NCI-H748 treated with DMSO at 0.1 percent for 48 hours (cell line): ENCODE measurements around the gene PLA2G6.
"Not testable (repeated sequence)": the region's sequence is repeated elsewhere in the genome, so short reads cannot be mapped to it uniquely, and the experiment has no call there.

Source experiments
- DNase-seq: peaks from one replicate; lab custom pipeline; 2025; lab: John Stamatoyannopoulos, UW

Gene PLA2G6

DNA sequence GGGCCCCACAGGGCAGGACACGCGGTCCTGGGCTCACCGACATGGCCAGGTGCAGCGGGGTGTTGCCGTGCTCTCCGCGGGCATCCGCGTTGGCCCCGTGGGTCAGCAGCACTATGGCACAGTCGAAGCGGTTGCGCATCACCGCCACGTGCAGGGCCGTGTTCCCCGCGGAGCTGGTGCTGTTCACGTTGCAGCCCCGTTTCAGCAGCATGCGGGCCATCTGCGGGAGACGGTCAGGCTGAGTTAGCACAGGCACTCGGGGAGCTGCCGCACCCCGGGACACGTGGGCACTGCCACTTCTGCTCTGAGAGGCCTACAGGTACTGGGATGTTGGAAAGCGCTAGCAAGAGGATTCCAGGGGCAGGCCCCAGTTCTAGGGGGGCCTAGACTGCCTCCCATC, 48.8 kb downstream of the PLA2G6 start:
- DNase-seq, result no peak

DNA sequence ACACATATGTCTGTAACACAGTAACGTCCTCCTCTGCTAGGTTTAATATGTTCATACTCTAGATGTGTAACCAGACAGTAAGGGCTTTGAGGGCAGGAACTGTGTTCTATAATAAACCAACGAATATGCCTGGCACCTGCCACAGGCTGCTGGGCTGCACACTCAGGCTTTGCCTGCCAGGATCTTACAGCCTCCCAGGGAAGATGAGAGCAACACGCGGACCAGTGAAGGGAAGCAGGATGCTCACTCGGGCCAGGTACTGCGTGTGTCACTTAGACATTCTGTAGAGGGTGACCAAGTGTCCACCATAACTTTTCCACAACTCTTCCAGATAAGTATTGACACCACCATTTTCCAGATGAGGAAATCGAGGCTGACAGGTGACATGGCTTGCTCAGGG, 49.5 kb downstream of the PLA2G6 start:
- no peak for DNase-seq

DNA sequence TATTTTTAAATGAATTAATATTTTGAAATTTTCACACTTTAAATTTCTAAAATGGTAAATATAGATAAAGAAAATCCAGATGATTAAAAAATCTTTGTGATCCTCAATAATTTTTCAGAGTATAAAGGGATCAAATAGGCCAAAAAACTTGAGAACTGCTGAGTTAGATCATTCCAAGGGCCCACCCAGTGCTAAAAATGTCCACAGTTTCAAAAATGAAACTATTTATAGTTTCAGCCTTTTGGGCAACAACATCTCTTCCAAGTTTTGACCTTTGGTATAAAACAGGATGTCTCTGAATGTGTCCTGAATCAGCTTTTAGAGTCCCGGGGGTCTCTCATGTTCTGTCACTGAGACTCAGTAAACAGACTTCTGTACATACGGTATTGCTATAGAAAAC, 50.2 kb downstream of the PLA2G6 start:
- DNase-seq, result no peak

DNA sequence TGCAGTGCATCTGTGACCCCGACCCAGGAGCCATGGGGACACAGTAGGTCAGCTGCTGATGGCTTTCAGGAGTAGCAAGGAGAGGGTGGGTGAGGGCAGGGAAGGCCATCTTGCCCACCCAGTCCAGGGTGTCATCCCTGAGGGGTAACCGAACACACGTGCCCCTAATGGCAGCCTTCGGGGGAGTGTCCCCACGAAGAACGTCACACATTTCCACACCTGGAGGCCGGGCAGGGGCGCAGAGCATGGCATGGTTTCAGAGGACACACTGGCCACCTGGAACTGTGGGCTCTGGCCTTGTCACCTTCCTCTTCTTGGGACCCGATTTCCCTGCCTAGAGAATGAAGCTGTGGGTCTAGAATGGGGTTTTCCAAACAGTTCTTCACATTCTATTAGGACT, 51.8 kb downstream of the PLA2G6 start:
- no peak for DNase-seq

DNA sequence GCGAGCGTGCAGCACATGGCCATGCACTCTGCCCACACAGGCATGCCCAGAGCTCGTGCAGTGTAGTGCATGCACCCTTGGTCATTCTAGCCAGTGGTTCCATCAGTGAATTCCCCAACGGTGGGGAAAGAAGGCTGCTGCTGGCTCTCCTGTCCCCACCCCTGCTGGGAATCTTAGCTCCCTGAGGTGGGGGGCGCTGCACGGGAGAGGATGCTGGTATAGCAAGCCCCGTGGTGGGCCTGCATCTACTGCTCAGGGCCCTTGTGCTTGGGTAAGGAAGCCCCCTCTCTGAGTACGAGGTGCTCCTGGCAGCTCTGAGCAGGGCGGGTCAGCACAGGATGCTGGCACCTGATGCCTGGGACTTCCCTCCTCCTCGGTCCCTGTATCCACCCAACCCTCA, 52.6 kb downstream of the PLA2G6 start:
- no peak for DNase-seq

DNA sequence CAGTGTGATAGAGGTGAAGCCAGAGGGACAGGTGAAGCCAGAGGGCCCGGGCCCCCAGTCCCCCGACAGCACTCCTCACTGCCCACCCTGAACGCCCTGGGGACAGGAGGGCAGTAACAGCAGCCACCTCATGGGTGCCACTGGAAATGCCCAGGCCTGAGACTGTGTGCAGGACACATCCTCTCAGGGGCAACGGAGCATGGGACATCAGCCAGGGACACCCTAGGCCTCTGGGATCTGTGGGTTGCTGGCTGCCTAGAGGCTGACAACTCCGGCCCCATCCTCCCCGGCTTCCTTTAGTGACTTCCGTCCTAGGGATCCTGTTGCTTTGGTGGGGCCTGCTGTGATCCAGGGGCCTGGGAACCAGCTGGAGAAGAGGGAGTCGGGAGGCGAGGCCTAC, 53.8 kb downstream of the PLA2G6 start:
- no peak for DNase-seq

DNA sequence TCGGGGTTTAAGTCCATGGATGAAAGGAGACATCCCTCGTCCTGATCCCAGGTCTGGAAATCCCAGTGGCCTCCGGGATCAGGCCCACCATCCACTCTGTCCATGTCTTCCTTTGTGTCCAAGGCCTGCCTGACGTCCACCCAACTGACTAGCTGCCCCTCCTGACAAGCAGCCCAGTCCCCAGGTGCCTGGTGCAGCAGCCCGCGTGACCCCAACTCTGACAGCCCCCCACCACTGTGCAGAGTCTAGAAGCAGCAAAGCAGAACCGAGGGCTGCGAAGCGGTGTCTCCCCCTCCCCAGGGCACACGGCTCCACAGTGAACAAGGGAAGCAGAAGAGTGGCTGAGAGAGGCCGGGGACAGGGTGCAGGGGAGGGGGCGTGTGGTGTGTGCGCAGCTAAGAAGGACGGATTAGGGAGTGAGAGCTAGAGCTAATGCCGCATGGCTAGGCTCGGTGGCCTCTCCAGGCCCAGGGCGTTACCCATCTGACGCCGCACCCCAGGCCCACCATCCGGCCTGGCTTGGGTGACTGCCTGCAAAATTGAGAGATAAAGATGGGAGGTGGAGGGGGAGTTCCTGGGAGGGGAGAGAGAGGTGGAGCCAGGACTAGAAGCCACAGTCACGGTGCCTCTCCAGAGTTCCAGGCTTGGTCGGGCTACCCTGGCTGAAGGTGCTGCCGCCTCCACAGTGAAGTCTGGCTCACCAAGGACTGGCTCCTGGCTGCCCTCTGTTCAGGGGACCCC, 54.5 kb downstream of the PLA2G6 start:
- DNase-seq, result no peak

DNA sequence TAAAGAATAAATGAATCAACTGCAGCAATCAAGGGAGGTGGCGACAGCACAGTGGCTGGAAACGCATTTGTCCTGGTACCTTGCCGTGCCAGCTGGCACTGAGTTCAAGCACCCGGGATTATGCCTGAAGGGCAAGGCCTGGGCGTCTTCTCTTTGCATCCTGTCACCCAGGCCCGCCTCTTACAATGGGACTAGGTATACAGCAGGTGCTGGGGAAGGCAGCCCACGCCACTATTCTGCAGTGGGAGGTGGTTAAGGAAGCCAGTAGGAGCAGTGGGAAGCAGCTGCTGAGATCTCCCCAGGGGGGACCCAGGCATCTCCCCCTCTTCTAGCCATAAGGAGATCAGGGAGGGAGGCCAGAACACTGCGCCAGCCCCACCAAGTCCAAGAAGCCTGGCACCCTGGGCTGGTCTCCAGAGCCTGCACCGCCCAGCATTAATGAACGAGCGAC, 55.9 kb downstream of the PLA2G6 start:
- DNase-seq, result no peak

DNA sequence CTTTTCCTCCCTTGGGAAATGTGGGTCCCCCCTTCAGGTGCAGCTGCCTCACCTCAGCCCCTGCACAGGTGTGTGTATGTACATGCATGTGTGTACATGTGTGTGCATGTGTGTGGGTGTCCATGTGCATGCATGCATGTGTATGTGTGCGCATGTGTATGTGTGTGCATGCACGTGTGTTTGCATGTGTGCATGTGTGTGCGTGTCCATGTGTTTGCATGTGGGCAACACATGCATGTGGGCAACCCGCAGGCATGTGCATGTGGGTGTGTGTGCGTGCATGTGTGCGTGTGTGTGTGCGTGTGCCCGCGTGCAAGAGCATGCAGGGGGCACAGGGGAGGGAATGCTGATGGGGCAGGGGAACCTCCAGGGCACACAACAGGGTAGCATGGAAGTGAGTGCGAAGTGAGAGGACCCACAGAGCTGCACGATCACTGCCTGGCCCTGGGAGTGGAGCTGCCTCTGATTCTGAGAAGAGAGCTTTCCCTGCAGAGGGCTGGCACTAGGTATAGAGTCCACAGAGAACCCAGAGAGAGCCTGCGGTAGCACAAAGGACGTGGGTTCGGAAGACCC, 56.5 kb downstream of the PLA2G6 start:
- DNase-seq, result no peak

DNA sequence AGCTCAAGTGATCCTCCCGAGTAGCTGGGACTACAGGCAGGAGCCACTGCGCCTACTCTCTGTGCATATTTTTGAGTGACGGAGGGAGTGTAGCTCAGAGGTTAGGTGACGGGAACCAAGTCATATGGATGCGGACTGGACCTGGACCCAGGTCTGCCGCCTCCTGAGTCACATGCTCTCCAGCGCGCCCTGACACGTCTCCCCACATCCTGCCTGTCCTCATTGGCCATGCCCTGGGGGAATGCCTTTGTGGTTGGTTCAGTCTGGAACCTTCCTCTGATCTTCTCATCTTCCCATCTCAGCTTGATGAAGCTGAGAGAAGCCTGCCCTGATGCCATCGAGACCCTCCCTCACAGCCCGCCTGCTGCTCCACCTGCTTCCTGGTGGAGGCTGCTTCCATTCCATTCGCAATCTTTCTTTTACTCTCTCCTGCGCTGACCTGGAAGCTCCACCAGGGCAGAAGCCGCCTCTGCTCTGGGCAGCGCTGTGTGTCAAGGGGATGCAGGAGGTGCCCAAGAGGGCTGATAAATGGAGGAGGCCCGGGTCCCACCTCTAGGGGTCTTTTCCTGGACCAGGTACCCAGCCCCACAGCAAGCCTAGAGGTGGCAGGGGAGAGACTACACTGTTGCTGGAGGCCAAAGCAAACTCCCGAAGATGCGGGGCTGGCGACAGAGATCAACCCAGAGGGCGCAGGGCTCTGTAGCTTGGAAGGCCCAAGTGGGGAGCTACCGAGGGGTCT, 57.2 kb downstream of the PLA2G6 start:
- DNase-seq, result no peak

DNA sequence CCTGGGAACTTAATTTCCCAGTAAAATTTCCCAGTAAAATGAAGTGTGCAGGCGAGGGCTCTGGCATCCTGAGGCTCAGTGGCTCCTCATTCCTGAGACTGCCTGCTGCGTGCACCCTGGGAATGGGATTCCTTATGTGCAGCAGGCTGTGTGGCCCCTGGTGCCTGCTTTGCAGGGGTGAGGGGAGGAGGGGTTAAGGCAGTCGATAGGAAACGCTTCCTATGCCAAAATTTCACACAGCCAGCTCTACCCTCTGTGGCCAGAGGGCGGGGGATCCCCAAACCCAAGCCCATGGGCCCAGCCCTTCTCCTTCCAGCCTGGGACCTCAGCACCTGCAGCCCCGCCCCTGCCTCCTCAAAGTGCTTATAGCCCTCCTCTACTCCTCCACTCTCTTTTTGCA, 59.0 kb downstream of the PLA2G6 start:
- no peak for DNase-seq

DNA sequence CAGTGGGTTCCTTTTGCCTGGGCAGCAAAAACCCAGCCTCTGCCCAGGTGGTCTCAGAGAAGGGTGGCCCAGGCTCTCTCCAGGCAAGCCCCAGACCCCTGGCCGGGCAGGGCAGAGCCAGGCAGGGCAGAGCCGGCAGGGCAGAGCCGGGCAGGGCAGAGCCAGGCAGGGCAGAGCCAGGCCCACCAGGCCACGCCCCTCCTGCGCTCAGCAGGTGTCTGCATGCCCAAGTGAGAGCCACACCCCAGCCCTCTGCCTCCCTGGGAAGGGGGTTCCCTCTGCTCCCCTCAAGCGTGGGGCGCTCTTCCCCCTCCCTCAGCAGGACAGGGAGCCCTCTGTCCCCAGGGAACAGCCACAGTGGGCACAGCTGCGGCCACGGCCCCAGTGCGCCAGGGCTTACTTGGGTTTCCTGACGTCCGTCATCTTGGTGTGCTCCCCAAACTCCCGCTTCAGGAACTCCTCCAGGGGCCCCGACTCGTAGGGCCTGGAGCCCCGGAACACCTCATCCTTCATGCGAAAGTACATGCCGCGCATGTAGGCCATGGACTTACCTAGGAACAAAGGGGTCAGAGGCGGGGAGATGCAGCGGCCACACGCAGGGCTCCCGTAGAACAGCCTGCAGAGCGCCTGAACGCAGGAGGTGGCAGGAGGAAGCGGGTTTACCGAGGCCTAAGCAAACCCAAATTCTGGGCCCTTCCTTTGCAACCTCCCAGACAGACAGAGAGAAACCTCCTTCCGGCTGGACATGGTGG, 61.1 kb downstream of the PLA2G6 start:
- DNase-seq, result no peak

DNA sequence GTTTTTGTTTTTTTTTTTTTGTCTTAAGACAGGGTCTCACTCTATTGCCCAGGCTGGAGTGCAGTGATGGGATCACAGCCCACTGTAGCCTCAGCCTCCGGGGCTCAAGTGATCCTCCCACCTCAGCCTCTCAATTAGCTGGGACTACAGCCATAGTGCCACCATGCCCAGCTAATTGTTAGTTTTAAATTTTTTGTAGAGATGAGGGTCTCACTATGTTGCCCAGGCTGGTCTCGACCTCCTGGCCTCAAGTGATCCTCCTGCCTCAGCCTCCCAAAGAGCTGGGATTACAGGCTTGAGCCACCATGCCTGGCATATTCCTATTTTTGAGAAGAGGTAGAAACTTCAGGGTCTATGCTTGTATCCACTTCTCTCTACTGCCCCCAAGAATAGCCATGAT, 62.9 kb downstream of the PLA2G6 start:
- not testable (repeated sequence) for DNase-seq

DNA sequence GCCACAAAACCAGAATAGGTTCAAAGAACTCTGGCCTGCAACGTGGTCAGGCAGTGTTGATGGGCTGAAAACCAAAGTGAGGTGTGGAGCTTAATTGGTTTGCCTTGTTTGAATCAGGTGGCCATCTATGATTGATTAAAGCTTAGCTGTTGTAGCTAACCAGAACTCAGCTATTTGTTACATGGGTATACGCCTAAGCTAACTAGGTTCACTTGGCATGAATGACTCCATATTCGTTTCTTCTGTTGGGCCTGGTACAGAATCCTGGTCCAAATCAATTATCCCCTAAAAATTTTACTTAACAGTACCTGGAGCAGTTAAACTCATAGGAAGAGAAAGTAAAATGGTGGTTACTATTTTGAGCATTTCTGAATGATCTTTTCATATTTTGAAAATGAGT, 63.4 kb downstream of the PLA2G6 start:
- no peak for DNase-seq

DNA sequence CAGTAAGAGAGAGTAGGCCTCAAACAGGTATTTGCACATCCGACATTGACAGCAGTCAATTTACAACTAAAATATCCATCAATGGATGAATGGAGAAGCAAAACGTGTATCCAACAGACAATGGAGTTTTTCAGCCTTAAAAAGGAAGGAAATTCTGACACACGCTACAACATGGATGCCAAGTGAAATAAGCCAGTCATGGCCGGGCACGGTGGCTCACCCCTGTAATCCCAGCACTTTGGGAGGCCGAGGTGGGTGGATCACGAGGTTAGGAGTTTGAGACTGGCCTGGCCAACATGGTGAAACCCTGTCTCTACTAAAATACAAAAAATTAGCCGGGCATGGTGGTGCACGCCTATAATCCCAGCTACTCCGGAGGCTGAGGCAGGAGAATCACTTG, 64.1 kb downstream of the PLA2G6 start:
- DNase-seq, result not testable (repeated sequence)

DNA sequence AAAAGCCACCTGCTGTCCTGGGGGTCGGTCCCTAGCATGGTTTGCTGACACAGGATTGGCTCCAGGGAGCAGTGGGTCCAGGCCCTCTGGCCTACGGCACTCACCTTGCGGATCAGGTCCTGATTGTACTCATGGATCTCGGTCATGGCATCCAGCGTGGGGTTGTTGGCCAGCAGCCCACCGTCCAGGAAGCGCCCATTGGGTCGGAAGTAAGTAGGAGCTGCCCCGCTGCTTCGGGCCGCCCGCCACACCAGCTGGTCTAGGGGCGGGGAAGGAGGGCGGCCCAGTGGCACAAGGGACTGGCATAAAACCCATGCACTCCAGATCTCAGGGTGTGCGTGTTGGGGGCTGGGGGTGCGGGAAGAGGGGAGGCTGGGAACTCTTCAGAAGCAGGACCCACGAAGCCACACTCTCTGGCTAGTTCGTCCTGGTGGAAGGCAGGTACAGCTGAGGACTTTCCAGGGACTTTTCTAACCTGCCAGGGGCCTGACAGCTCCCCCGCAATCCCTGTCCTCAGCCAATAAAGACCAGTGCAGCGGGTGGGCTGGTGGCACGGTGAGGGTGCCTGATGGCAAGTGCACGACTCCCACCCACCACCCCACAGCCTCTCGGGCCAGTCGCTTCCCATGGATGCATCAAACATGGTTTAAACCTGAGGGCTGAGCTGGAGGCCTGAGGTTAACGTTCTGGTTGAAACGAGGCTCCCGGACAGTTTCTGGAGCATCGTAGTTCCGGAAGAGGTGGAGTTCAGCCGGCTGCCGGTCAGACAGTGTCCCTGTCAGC, 66.0 kb downstream of the PLA2G6 start:
- DNase-seq, result no peak

DNA sequence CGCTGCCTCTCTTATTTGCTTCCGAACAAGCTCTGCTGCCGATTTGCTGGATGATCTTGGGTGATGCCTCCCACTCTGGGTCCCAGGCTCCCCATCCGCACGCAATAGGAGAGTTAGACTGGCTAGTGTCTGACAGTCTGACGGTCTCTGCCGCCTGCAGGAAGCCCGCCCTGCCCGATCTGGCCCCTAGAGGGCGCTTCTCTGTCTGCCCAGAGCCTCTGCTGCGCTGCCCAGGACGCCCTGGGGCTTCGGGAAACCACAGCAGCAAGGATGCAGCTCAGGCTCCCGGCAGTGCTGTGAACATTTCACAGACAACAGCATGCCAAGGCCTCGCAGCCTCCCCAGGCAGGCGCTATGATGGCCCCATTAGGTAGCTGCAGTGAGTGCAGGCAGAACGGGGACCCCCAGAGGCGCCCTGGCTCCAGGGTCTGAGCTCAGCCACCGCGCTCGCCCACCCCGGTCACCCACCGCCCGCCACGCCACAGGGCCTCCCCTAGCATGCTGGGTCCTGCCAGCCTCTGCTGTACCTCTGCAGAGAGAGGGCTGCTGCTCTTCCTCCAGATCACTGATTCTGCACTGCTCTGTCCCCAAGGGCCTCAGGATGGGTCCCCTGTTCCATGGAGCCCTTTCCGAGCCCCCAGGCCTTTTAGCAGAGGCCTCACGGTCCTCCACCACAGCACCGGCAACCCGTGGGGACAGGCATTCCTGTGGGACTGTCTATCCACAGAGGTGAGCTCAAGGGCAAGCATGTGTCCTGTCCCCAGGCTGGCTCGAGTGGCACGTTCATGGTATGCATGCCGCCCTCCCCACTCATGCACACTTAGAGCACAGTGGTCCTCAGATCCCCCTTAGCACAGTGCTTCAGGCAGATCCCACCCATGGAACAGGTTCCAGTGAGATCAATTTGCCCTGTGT, 66.9 kb downstream of the PLA2G6 start:
- peak; percentile 10 for DNase-seq

DNA sequence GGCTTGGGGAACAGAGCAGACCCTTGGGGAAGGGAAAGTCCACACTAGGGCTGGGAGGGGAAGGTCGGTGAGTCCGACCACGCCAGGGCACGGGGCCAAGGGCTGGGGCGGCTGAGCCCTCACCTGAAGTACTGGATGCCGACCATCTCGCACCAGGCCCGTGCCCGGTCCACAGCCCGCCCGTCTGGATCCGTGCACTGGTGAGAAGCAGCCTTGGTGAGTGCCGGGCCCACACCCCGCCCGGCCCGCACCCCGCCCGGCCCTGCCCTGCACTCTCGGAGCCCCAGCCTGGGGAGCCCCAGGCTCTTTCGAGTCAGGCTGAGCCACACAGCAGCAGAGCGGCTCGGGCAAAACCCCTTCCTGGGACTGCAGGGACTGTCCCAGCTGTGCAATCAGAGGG, 69.2 kb downstream of the PLA2G6 start:
- no peak for DNase-seq

DNA sequence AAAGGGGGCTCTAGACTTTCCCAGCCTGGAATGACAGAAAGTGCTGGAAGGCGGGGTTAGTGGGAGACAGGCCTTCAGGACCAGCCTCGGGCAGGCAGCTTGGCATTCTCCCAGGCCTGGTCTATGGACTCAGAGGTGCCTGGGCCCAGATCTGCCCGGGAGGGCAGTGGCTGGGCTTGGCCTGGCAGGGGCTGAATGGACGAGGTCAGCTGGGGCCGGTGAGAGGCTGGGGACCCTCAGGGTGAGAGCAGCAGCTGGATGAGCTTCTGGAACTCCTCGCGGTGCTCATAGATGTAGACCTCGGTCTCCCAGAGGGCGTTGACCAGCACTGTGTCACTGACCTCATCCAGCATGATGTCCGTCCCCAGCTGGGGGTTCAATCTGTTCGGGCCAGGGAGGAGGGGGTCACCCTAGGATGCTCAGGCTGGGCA, 69.7 kb downstream of the PLA2G6 start:
- no peak for DNase-seq
